HAP-1 (cell line): ENCODE results near the gene ALDH4A1.
A peak's percentile ranks its signal among the peaks of the same experiment; 100 is the strongest.
"Not testable (repeated sequence)": the region's sequence is repeated elsewhere in the genome, so short reads cannot be mapped to it uniquely, and the experiment has no call there.

ENCODE experiments used
- DNase-seq, 2 experiments: peaks; one replicate each; pipeline ENCODE4 v3.0.0-alpha.2; 2016 to 2020; ENCODE audit warnings: low spot score in 2 of 2
- H3K27me3 ChIP-seq: fragments of 250-450 bp; sonication (Bioruptor Pico); 2 replicates; pipeline ENCODE4 v1.5.1; 2020; ENCODE audit warnings: low read depth, mild to moderate bottlenecking, moderate library complexity
- H3K36me3 ChIP-seq: fragments of 250-450 bp; sonication (Bioruptor Pico); replicated peaks from 2 replicates; pipeline ENCODE4 v1.5.1; 2020; ENCODE audit warnings: mild to moderate bottlenecking
- H3K4me1 ChIP-seq: fragments of 250-450 bp; sonication (Bioruptor Pico); 2 replicates; pipeline ENCODE4 v1.5.1; 2020; ENCODE audit warnings: mild to moderate bottlenecking
- H3K4me3 ChIP-seq: fragments of 250-450 bp; sonication (Bioruptor Pico); 2 replicates; pipeline ENCODE4 v1.5.1; 2020; ENCODE audit warnings: mild to moderate bottlenecking, moderate library complexity
- H3K9me3 ChIP-seq: fragments of 250-450 bp; sonication (Bioruptor Pico); 2 replicates; pipeline ENCODE4 v1.5.1; 2020; ENCODE audit warnings: mild to moderate bottlenecking, moderate library complexity
- in situ Hi-C: fragments of 300-500 bp; cut with MboI; formaldehyde crosslinking; loops from 3 replicates; pipeline ENCODE4 v1.14.3; 2020; ENCODE audit warnings: low sequenced_read_pairs, inconsistent platforms, mixed read lengths

Gene ALDH4A1

GRCh38 chr1:18877282-18877681, 25.1 kb downstream of the ALDH4A1 start:
- in situ Hi-C loops = no loop called here
- H3K9me3 ChIP-seq = no peaks in the 10 kb centered on the region
- peaks cover 9% of the 10 kb centered on the region for H3K4me1 ChIP-seq

GRCh38 chr1:18876210-18876609, 26.1 kb downstream of the ALDH4A1 start:
- Histone ChIP-seq H3K27me3 (no peaks in the 10 kb centered on the region), H3K4me3 (no peak overlapping the region), H3K9me3 (no peaks in the 10 kb centered on the region), H3K4me1 (peaks cover 9% of the 10 kb centered on the region), H3K36me3 (no peaks in the 10 kb centered on the region; the same call in 1 of the 2 replicates)
- in situ Hi-C loops = no loop called here
- DNase-seq = no peak

More at GRCh38 chr1:18877282-18877681, 25.1 kb downstream of the ALDH4A1 start:
- no peak for DNase-seq
- Histone ChIP-seq H3K4me3 (no peak overlapping the region), H3K36me3 (no peaks in the 10 kb centered on the region), H3K27me3 (no peaks in the 10 kb centered on the region)

- Histone ChIP-seq H3K9me3 (no peaks in the 10 kb centered on the region), H3K4me1 (peaks cover 9% of the 10 kb centered on the region), H3K36me3 (no peaks in the 10 kb centered on the region; the same call in 1 of the 2 replicates), H3K27me3 (no peaks in the 10 kb centered on the region), H3K4me3 (no peak overlapping the region)
- in situ Hi-C loops = no loop called here
- DNase-seq = no peak
Observed at GRCh38 chr1:18875796-18876128, 26.6 kb downstream of the ALDH4A1 start.

GRCh38 chr1:18875107-18875795, 27.1 kb downstream of the ALDH4A1 start:
- in situ Hi-C loops = no loop called here
- Histone ChIP-seq H3K36me3 (no peaks in the 10 kb centered on the region; the same call in 1 of the 2 replicates), H3K4me1 (peaks cover 9% of the 10 kb centered on the region), H3K27me3 (no peaks in the 10 kb centered on the region), H3K4me3 (no peak overlapping the region), H3K9me3 (no peaks in the 10 kb centered on the region)
- peak; percentile 72 to 92 for DNase-seq

- H3K4me3 ChIP-seq = no peak overlapping the region
- H3K9me3 ChIP-seq = no peaks in the 10 kb centered on the region
- no peak for DNase-seq
- no peaks in the 10 kb centered on the region; the same call in 1 of the 2 replicates for H3K36me3 ChIP-seq
- H3K4me1 ChIP-seq = peaks cover 4% of the 10 kb centered on the region
- H3K27me3 ChIP-seq = no peaks in the 10 kb centered on the region
- in situ Hi-C loops = no loop called here
Observed at GRCh38 chr1:18874600-18874999, 27.8 kb downstream of the ALDH4A1 start.

GRCh38 chr1:18874036-18874435, 28.3 kb downstream of the ALDH4A1 start:
- Histone ChIP-seq H3K27me3 (no peaks in the 10 kb centered on the region), H3K4me1 (no peaks in the 10 kb centered on the region), H3K9me3 (no peaks in the 10 kb centered on the region), H3K4me3 (no peak overlapping the region), H3K36me3 (no peaks in the 10 kb centered on the region; the same call in 1 of the 2 replicates)
- in situ Hi-C loops = no loop called here
- no peak for DNase-seq

- in situ Hi-C loops = no loop called here
- Histone ChIP-seq H3K4me1 (no peaks in the 10 kb centered on the region), H3K4me3 (no peak overlapping the region), H3K36me3 (no peaks in the 10 kb centered on the region; the same call in 1 of the 2 replicates), H3K27me3 (no peaks in the 10 kb centered on the region; the same call in 1 of the 2 replicates), H3K9me3 (no peaks in the 10 kb centered on the region)
- DNase-seq = no peak
Observed at GRCh38 chr1:18872071-18872611, 30.2 kb downstream of the ALDH4A1 start.

- Histone ChIP-seq H3K27me3 (no peaks in the 10 kb centered on the region; the same call in 1 of the 2 replicates), H3K4me1 (no peaks in the 10 kb centered on the region), H3K4me3 (no peak overlapping the region), H3K36me3 (no peaks in the 10 kb centered on the region; the same call in 1 of the 2 replicates), H3K9me3 (no peaks in the 10 kb centered on the region)
- no peak for DNase-seq
- in situ Hi-C loops = no loop called here
Observed at GRCh38 chr1:18871401-18872070, 30.8 kb downstream of the ALDH4A1 start.

- in situ Hi-C loops = no loop called here
- Histone ChIP-seq H3K4me1 (no peaks in the 10 kb centered on the region), H3K36me3 (no peaks in the 10 kb centered on the region; the same call in 1 of the 2 replicates), H3K4me3 (no peak overlapping the region), H3K9me3 (no peaks in the 10 kb centered on the region), H3K27me3 (peaks cover 4% of the 10 kb centered on the region; the same call in 1 of the 2 replicates)
- DNase-seq = no peak
Observed at GRCh38 chr1:18870957-18871356, 31.4 kb downstream of the ALDH4A1 start.

- H3K4me1 ChIP-seq, H3K27me3 ChIP-seq, H3K4me3 ChIP-seq, H3K36me3 ChIP-seq, in situ Hi-C loops, DNase-seq, H3K9me3 ChIP-seq: not testable (repeated sequence)
Observed at GRCh38 chr1:18870595-18870865, 31.8 kb downstream of the ALDH4A1 start.

- Histone ChIP-seq H3K9me3 (no peaks in the 10 kb centered on the region), H3K27me3 (peaks cover 13% of the 10 kb centered on the region; the same call in 1 of the 2 replicates), H3K36me3 (no peaks in the 10 kb centered on the region; the same call in 1 of the 2 replicates), H3K4me1 (no peaks in the 10 kb centered on the region), H3K4me3 (no peak overlapping the region)
- in situ Hi-C loops = no loop called here
- no peak for DNase-seq
Observed at GRCh38 chr1:18869847-18870594, 32.3 kb downstream of the ALDH4A1 start.

GRCh38 chr1:18868801-18869424, 33.4 kb downstream of the ALDH4A1 start:
- no peaks in the 10 kb centered on the region for H3K4me1 ChIP-seq
- H3K4me3 ChIP-seq = no peak overlapping the region
- no peak for DNase-seq
- H3K27me3 ChIP-seq = peaks cover 13% of the 10 kb centered on the region; the same call in 1 of the 2 replicates
- in situ Hi-C loops = no loop called here
- no peaks in the 10 kb centered on the region; the same call in 1 of the 2 replicates for H3K36me3 ChIP-seq
- no peaks in the 10 kb centered on the region for H3K9me3 ChIP-seq

GRCh38 chr1:18868354-18868753, 34.0 kb downstream of the ALDH4A1 start:
- no peak for DNase-seq
- H3K4me3 ChIP-seq = no peak overlapping the region
- no peaks in the 10 kb centered on the region; the same call in 1 of the 2 replicates for H3K36me3 ChIP-seq
- H3K9me3 ChIP-seq = no peaks in the 10 kb centered on the region
- in situ Hi-C loops = no loop called here
- H3K4me1 ChIP-seq = no peaks in the 10 kb centered on the region
- H3K27me3 ChIP-seq = peaks cover 13% of the 10 kb centered on the region; the same call in 1 of the 2 replicates
